ENCODE results near the gene APC2. TPM values are rescaled to one million over a fixed set of nuclear protein-coding genes. Genes with fewer than 3 reads are reported as not detected.
"Not testable (repeated sequence)": the region's sequence is repeated elsewhere in the genome, so short reads cannot be mapped to it uniquely, and the experiment has no call there.

Gene APC2
- polyA plus RNA-seq, 1 donor from 2014 or later, result 0.16 TPM

DNA sequence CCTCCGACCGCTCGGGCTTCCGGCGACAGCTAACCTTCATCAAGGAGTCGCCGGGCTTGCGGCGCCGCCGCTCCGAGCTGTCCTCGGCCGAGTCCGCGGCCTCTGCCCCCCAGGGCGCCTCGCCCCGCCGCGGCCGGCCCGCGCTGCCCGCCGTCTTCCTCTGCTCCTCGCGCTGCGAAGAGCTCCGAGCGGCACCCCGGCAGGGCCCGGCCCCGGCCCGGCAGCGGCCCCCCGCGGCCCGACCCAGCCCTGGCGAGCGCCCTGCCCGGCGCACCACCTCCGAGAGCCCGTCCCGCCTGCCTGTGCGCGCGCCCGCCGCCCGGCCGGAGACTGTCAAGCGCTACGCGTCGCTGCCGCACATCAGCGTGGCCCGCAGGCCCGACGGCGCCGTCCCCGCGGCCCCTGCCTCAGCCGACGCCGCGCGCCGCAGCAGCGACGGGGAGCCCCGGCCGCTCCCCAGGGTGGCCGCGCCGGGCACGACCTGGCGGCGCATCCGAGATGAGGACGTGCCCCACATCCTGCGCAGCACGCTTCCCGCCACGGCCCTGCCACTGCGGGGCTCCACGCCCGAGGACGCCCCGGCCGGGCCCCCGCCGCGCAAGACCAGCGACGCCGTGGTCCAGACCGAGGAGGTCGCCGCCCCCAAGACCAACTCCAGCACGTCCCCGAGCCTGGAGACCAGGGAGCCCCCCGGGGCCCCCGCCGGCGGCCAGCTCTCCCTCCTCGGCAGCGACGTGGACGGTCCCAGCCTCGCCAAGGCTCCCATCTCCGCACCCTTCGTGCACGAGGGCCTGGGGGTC lies 19.5 kb downstream of the APC2 start:
- Mint-ChIP-seq H3K4me3 (peak overlapping the region in 2 of 4 donors; percentile 35 to 70), H3K27me3 (peaks cover 8% of the 10 kb centered on the region), H3K4me1 (peaks cover 0 to 8% (median 5%) of the 10 kb centered on the region in 3 donors), H3K27ac (no peak overlapping the region), H3K36me3 (peaks cover 3% of the 10 kb centered on the region), H3K9me3 (no peaks in the 10 kb centered on the region)

DNA sequence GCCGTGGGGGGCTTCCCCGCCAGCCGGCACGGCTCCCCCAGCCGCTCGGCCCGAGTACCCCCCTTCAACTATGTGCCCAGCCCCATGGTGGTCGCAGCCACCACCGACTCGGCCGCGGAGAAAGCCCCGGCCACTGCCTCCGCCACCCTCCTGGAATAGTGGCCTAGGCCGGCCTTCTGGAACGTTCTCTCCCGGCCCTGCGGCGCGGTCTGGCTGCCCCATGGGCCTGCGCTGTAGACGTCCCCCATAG lies 20.1 kb downstream of the APC2 start:
- Mint-ChIP-seq H3K36me3 (peaks cover 3% of the 10 kb centered on the region), H3K9me3 (no peaks in the 10 kb centered on the region), H3K27me3 (peaks cover 7% of the 10 kb centered on the region), H3K4me1 (peaks cover 0 to 8% (median 5%) of the 10 kb centered on the region in 3 donors), H3K4me3 (peak overlapping the region; percentile 35 to 84 (median 74)), H3K27ac (no peak overlapping the region)

DNA sequence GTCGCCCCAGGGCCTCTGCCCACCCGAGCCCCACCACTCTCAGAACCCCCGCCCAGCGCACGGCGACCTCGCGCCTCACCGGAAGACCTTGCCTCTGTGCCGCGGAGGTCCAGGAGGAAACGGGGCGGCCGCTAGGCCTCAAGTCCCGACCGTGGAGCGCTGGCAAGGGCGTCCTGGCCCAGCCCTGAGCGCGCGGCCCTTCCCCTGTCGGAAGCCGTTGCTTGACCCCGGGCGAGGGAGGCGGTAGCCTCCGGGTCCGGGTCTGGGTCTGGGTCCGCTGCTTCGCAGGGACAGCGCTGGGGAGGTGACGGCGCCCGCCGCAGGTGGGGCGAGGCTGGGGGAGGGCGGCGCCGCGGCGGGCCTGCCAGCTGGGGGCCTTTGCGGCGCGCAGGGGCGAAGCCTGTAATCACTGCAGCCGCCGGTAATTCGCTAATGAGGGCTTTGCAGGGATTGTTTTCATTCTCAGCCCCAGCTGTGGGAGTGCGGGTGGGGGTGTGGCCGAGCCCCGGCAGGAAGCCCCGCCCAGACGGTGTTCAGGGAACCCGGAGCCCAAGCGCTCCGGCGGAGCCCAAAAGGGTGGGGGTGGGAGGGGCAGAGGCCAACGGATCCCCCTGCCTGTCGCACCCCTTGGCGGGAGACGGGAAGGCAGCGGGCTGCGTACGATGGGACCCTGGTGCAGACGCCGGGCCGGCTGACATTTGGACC lies 20.5 kb downstream of the APC2 start:
- no peaks in the 10 kb centered on the region for H3K9me3 Mint-ChIP-seq
- H3K4me3 Mint-ChIP-seq, result peak overlapping the region; percentile 63 to 86 (median 77)
- H3K27me3 Mint-ChIP-seq, result peaks cover 6% of the 10 kb centered on the region
- no peak overlapping the region for H3K27ac Mint-ChIP-seq
- H3K4me1 Mint-ChIP-seq, result peaks cover 0 to 8% (median 5%) of the 10 kb centered on the region in 3 donors
- H3K36me3 Mint-ChIP-seq, result peaks cover 3% of the 10 kb centered on the region

DNA sequence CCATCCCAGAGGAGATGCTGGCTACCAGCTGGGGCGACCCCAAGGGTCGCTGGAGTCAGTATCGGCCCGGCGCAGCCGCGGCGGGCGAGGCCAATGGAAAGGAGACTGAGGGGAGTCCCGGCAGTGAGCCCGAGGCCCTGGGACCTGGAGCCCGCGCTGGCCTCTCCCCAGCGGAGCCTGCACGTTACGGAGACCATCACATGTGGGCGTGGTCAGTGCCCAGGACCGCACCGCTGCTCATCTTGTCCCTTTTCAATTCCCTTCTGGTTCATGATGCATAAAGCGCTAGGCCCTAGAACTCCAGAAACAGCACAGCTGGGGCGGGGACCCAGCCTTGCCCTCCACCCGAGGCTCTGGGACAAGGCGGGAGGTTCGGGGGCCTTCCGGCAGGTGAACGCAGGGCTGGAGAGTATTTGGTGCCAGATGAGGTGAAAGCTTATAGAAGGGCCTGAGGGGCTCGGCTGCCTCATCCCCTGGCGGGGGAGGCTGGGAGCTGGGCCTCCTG lies 21.1 kb downstream of the APC2 start:
- Mint-ChIP-seq H3K9me3 (no peaks in the 10 kb centered on the region), H3K27me3 (peaks cover 6% of the 10 kb centered on the region), H3K27ac (peak overlapping the region in 1 of 3 donors; percentile 72), H3K36me3 (peaks cover 3% of the 10 kb centered on the region), H3K4me1 (peaks cover 0 to 8% (median 5%) of the 10 kb centered on the region in 3 donors), H3K4me3 (peak overlapping the region; percentile 63 to 92 (median 78))

DNA sequence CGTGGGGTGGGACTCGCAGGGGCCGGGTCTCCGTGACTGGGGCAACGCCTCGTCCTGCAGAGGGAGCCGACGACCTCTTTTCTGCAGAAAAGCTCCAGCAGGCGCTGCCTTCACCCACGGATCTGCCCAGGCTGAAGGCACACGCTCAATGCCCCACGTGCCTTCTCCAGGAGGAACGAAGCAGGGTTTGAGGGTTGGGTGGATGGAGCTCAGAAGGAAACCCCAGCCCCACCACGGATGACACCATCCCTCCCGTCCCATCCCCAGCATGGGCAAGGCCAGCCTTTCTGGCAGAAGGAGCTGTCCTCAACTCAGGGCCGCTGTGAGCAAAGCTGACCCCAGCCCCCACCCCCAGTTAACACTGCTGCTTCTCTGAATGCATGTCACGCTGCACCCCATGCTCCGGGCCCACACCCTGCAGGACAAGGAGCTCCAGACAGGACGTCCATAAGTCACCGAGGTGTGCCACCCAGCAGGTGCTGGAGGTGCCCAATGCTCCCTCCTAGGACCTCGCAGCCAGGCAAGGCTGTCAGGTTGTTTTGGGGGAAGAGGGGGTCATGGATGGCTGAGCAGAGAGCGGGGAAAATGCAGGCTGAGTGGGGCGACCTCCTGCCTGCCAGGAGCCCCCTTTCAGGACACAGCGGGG lies 21.7 kb downstream of the APC2 start:
- Mint-ChIP-seq H3K27ac (peak overlapping the region in 1 of 3 donors; percentile 72), H3K36me3 (peaks cover 3% of the 10 kb centered on the region), H3K9me3 (no peaks in the 10 kb centered on the region), H3K4me3 (peak overlapping the region; percentile 63 to 92 (median 74)), H3K27me3 (peaks cover 6% of the 10 kb centered on the region), H3K4me1 (peaks cover 0 to 8% (median 5%) of the 10 kb centered on the region in 3 donors)

DNA sequence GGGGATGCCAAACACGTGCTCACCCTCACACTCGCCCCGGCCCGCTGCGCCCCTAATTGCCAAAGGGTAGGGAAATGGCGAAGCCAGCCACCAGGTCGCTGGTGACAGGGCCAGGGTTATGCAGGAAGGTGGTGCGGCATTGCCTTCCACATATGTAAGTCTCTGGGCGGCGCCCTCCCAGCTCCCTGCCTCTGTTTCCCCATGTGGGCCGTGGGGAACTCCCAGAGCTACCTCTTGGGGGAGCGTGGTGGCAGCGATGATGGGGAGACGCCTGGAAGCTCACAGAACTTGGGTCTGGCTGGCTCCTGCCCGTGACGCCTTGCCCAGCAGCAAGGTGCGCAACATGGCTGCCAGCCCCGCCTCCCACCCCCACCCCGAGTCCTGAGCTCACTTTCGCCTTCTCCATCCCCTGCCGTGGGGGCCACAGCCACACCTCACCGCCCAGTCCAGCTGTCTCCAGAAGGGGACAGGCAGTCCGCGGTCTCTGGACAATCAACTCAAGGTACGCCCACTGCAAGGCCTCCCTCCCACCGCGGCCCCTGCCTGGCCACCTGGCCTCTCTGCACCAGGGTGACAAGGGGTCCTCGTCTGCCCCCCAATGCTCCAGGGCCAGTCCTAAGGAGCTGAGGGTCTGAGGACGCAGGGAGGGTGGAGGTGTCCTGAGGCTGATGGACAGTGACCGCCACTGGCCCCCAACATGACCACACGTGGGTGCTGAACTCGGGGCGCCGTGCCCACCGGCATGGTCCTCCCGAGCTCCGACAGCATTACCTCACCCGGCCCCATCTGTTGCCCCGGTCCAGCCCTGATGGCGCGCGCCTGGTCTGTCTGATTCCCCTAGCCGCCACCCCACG lies 22.5 kb downstream of the APC2 start:
- Mint-ChIP-seq H3K4me3 (peak overlapping the region in 2 of 4 donors; percentile 52 to 55), H3K27me3 (peaks cover 6% of the 10 kb centered on the region), H3K36me3 (peaks cover 3% of the 10 kb centered on the region), H3K4me1 (peaks cover 0 to 9% (median 8%) of the 10 kb centered on the region in 3 donors), H3K27ac (peak overlapping the region in 2 of 3 donors; percentile 64 to 71), H3K9me3 (no peaks in the 10 kb centered on the region)

DNA sequence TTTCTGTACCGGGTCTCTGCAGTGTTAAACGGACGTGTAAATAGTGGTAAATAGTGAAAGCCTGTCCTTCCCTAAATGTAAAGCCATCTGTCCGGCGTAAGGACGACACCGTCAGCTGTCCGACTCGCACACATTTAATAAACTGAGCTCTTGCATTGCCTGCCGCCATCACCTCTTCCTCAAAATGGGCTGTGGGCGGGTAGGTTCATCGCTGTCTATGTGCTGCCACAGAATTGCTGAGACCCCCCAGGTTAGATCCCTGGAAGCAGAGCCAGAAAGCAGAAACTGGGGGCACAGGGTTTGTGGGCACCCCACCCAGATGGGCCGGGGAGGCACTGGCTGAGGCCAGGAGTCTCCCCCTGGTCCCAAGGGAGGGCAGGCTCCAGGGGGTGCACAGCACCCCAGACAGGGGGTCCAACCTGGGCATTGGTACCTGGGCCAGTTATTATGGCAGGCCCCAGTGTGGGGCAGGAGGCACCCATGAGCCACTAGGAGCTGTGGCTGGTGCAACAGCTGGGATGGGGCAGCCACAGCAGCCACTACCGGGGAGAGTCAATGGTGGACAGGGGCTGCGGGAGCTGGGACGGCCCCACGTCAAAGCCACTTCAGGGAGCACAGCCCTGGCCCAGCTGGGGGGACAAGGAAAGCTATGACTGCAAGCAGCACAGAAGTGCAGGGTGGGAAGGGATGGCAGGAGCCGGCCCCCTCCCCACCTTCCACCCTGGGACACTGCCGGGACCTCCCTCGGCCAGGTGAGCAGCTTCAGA lies 23.3 kb downstream of the APC2 start:
- peak overlapping the region in 1 of 4 donors; percentile 55 for H3K4me3 Mint-ChIP-seq
- peaks cover 0 to 9% (median 9%) of the 10 kb centered on the region in 3 donors for H3K4me1 Mint-ChIP-seq
- H3K36me3 Mint-ChIP-seq, result peaks cover 3% of the 10 kb centered on the region
- peak overlapping the region in 2 of 3 donors; percentile 32 to 71 for H3K27ac Mint-ChIP-seq
- peaks cover 6% of the 10 kb centered on the region for H3K27me3 Mint-ChIP-seq
- no peaks in the 10 kb centered on the region for H3K9me3 Mint-ChIP-seq

DNA sequence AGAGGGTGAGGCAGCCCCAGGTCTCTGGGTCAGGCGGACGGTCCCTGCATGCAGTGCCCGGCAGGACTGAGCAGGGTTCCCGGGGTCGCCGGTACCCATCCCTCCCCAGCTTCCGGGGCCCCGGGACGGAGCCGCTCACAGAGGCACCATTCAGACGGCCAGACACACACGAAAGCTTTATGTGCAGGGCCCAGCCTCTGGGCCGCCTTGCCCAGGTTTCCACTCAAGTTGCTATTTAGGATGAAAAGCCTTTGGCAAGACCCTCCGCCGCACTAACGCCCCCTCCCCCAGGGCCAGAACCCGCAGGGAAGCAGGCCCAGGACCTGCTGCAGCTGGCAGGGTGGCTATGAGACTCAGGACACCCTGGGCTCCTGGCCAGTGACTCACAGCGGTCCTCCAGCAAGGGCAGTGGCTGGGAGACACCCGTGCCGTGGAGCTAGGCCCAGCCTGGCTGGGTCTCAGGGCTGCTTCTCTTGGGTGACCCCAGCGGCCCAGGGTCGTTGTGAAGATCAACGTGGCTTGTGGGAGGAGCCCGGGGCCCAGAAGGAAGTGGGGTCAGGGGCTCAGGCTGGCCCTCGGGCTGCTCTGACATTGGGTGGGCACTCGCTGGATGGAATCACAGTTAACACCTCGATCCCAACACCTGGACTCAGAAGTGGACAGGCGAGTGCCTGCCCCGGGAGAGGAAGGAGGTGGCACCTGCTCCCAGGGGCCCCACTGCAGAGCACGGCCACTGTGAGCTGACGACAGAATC lies 24.3 kb downstream of the APC2 start:
- Mint-ChIP-seq H3K27ac (peak overlapping the region in 1 of 3 donors; percentile 10), H3K27me3 (peaks cover 4% of the 10 kb centered on the region), H3K36me3 (peaks cover 3% of the 10 kb centered on the region), H3K4me3 (peak overlapping the region in 1 of 4 donors; percentile 39), H3K4me1 (peaks cover 4 to 12% (median 12%) of the 10 kb centered on the region in 3 donors), H3K9me3 (no peaks in the 10 kb centered on the region)

DNA sequence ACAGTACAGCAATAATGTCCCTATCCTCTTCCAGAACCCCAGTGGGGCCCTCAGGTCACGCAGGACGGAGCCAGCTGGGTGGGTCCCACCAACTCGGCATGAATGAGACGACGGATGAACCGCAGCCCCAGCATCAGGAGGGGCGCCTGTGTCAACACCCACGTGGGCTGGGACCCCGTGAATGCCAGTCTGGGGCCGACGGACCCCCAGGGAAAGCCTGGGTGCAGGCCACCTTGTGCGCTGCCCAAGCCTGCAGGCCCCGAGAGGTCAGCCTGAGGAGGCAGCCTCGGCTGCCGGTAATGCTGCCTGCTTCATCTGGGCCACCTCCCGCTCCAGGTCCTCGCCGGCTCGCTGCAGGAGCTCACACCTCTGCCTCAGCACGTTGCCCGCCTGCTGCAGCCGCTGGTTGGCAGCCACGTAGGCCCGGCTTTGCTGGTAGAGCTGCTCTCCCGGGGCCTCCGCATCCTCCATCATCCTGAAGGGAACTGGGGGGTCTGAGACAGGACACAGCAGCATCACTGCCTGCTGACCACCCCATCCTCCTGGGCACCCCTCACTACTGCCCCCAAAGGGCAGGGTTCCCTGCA lies 24.9 kb downstream of the APC2 start:
- peaks cover 3% of the 10 kb centered on the region for H3K36me3 Mint-ChIP-seq
- peak overlapping the region in 1 of 3 donors; percentile 10 for H3K27ac Mint-ChIP-seq
- H3K4me1 Mint-ChIP-seq, result peaks cover 7 to 14% (median 14%) of the 10 kb centered on the region in 3 donors
- peak overlapping the region in 1 of 4 donors; percentile 39 for H3K4me3 Mint-ChIP-seq
- H3K9me3 Mint-ChIP-seq, result no peaks in the 10 kb centered on the region
- H3K27me3 Mint-ChIP-seq, result peaks cover 4% of the 10 kb centered on the region

DNA sequence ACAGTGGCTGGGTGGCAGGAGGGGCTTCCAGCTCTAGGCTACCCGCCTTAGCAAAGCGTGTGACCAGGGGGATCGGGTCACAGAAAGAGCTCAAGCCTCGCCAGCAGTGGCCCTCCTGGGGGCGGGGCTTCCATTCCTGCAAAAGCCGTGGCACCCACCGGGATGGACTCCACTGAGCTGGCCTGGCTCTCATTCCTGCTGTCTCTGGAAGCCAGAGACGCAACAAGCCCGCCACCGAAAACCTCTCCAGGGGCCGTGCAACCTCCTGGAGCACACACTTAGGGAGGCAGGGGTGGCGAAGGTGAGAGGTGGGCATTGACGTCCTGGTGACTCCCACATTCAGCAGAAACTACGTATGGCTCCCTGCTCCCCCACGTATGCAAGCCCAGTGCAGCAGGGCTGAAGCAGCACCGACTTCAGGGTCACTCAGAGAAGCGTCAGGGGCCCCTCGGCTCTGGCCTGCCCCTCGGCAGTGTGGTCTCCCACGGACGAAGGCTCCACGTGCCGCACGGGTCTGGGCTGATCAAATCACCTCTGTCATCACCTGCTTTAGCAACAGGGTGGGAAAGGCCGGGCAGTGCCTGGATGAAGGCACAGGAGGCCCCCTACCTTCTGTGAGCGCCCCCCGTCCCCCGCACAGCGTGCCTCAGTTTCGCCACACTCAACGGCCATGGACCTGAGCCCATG lies 26.0 kb downstream of the APC2 start:
- Mint-ChIP-seq H3K4me3 (peak overlapping the region in 1 of 4 donors; percentile 9), H3K9me3 (no peaks in the 10 kb centered on the region), H3K4me1 (peaks cover 7 to 14% (median 11%) of the 10 kb centered on the region in 3 donors), H3K36me3 (peaks cover 3% of the 10 kb centered on the region), H3K27me3 (peaks cover 2% of the 10 kb centered on the region), H3K27ac (peak overlapping the region in 1 of 3 donors; percentile 87)

DNA sequence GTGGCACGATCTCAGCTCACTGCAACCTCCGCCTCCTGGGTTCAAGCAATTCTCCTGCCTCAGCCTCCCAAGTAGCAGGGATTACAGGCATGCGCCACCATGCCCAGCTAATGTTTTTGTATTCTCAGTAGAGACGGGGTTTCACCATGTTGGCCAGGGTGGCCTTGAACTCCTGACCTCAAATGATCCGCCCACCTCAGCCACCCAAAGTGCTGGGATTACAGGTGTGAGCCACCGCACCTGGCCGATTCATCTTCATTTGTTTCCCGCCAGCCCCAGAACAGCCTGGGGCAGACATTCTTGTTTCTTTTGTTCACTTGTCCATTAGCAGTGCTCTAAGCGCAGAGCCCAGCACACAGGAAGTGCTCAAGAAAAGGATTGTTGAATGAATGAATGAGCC lies 27.1 kb downstream of the APC2 start:
- not testable (repeated sequence) for H3K27me3 Mint-ChIP-seq, H3K27ac Mint-ChIP-seq, H3K36me3 Mint-ChIP-seq, H3K9me3 Mint-ChIP-seq
- H3K4me3 Mint-ChIP-seq, result peak overlapping the region in 3 of 4 donors; percentile 16 to 80 (median 72)
- peaks cover 7 to 13% (median 9%) of the 10 kb centered on the region in 3 donors for H3K4me1 Mint-ChIP-seq

DNA sequence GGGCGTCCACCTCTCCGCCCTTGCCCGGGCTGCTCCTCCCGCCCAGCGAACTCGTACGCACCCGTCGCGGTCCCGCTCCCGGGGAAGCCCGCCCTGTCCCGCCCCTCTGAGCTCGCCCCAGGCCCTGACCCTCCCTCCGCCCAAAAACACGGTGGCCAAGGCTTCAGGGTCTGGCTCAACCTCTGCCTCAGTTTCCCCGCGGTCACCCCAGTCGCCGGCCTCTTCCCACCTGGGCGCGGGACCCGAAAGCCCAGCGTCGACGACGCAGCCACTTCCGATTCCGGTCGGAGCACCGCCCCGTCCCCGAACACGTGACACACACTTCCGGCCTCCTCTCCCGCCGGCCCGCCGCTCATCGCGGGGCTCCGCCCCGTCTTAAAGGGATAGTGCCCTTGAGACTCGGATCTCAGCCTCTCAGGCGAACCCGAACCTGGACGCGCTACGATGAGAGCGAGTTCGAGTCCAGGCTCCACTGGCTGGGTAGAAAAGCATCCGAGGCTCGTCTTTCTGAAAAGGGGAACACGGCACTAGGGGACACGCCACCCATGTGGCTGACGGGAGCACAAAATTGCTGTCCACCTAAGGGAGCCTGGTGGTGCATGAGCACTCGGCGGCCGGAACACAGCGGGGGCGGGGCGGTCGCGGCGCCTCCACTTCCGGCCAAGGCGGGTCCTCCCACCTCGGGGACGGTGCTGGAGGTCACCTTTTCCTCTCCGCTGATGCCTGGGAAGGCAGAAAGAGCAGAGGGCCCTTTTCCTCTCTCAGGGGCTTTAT lies 29.2 kb downstream of the APC2 start, which contains the start of gene C19orf25:
C19orf25 (minus strand) TSS at position 282 of the 774 bp plus-strand sequence. CDS start 312 bp downstream, outside the sequence.
- H3K27me3 Mint-ChIP-seq, result no peaks in the 10 kb centered on the region
- H3K27ac Mint-ChIP-seq, result peak within 1 kb of the TSS; percentile 88 to 98 (median 97)
- H3K4me3 Mint-ChIP-seq, result peak within 1 kb of the TSS; percentile 98 to 100 (median 99)
- no peaks in the 10 kb centered on the region for H3K36me3 Mint-ChIP-seq
- H3K9me3 Mint-ChIP-seq, result no peaks in the 10 kb centered on the region
- H3K4me1 Mint-ChIP-seq, result peaks cover 6 to 9% (median 7%) of the 10 kb centered on the region in 3 donors
